Measurements from ENCODE around the gene GRIN1. TPM values are rescaled to one million over a fixed set of nuclear protein-coding genes. Genes with fewer than 3 reads are reported as not detected.

The GRIN1 gene
- total and polyA plus RNA-seq, 2 of the 8 experiments (the other 6 are each of a cell fraction or from before 2014, with no cell fraction given) = 0.48 to 2.1 TPM

DNA sequence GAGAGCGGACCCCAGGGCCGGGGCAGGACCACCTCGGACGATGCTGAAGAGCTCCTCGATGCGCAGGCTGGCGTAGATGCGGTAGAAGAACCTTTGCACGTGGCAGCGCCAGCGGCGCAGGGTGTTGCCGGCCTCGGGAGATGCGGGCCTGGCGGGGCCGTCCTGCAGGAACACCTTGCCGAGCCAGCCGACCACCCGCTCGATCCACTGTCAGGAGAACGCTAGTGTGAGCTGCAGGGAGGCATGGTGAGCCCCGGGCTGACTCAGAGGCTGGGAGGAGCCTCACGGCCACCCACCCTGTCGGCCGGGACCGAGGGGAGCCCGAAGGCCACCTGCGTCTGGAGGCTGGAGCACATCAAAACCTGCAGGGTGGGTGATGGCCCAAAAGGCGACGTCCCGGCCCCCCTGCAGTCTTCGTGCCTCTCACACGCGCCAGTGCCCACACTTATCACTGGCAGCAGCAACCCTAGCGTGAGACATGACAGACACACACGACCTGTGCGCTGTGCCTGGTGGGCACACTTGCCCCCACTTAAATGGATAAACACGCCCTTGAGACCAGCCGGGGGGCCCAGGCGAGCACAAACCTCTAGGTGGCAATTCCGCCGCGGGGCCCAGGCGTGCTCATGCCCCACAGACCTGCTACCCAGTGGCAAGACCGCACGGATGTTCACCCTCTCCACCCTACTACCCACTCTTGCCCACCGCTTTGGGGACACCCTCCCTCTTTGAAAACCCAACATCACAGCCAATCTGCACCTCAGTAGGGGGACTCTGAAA is 46.1 kb downstream of the GRIN1 start:
- Histone ChIP-seq H2AK5ac (ENCODE audit: low read depth, low read length) (no peak overlapping the region), H4K91ac (replicated peaks; ENCODE audit: insufficient read length, low read length) (no peak overlapping the region), H4K8ac (ENCODE audit: extremely low read depth, insufficient read depth, low read length) (peak overlapping the region; percentile 68; the same call in 1 of the 2 replicates), H3K18ac (ENCODE audit: extremely low read depth, low read length) (no peak overlapping the region), H3K27me3 (replicated peaks in 1 of 4; ENCODE audit: control insufficient read depth in 3 of 4, extremely low read depth in 1 of 4, insufficient read depth in 3 of 4, low read length in 3 of 4) (no peaks in the 10 kb centered on the region; a peak in 1 of 7 replicates), H2BK5ac (ENCODE audit: low read depth, low read length) (no peak overlapping the region), H3K23ac (ENCODE audit: insufficient read length) (no peak overlapping the region), H3K4me2 (ENCODE audit: insufficient read depth in 1 of 2, low read depth in 2 of 2, low read length in 2 of 2) (no peak overlapping the region), H4K5ac (ENCODE audit: insufficient read length, low read depth, low read length) (no peak overlapping the region), H3K79me2 (ENCODE audit: control insufficient read depth in 1 of 2, insufficient read depth in 2 of 2, low read length in 2 of 2) (peaks cover 0 to 29% of the 10 kb centered on the region in 2 experiments; a peak in 2 of 4 replicates), H3K79me1 (ENCODE audit: low read depth, low read length) (peaks cover 5% of the 10 kb centered on the region), H3K23me2 (ENCODE audit: low read depth, low read length) (peaks cover 8% of the 10 kb centered on the region; the same call in 1 of the 2 replicates), H3K9ac (replicated peaks in 1 of 4; ENCODE audit: extremely low read depth in 1 of 4, low read depth in 3 of 4, low read length in 3 of 4) (no peak overlapping the region), H3K4me1 (replicated peaks in 1 of 4; ENCODE audit: control insufficient read depth in 3 of 4, insufficient read depth in 4 of 4, low read length in 3 of 4) (peaks cover 0 to 17% (median 6%) of the 10 kb centered on the region in 4 experiments; a peak in 5 of 7 replicates), H3K9me3 (ENCODE audit: insufficient read depth in 2 of 2, low read depth in 1 of 2, low read length in 1 of 2) (no peaks in the 10 kb centered on the region), H3K56ac (replicated peaks; ENCODE audit: insufficient read length, low read depth, low read length) (no peak overlapping the region), H3K27ac (ENCODE audit: low read depth, low read length) (no peak overlapping the region), H3K36me3 (ENCODE audit: control insufficient read depth in 2 of 4, insufficient read depth in 4 of 4, low read length in 3 of 4) (peaks cover 3 to 37% (median 12%) of the 10 kb centered on the region in 4 experiments; a peak in 7 of 8 replicates), H2BK12ac (ENCODE audit: low read depth, low read length) (no peak overlapping the region), H2BK20ac (ENCODE audit: low read length) (no peak overlapping the region), H2AFZ (ENCODE audit: low read length) (no peak overlapping the region), H4K20me1 (replicated peaks in 1 of 2; ENCODE audit: control insufficient read depth in 1 of 2, insufficient read depth in 2 of 2, low read length in 2 of 2) (peaks cover 3 to 29% of the 10 kb centered on the region in 2 experiments), H3K14ac (ENCODE audit: insufficient read length) (no peak overlapping the region), H2BK15ac (ENCODE audit: low read length) (no peak overlapping the region), H2BK120ac (replicated peaks; ENCODE audit: low read depth, low read length) (no peak overlapping the region), H3K4ac (replicated peaks; ENCODE audit: insufficient read length, low read depth, low read length) (no peak overlapping the region), H3K4me3 (ENCODE audit: extremely low read depth in 1 of 4, insufficient read depth in 2 of 4, low read depth in 3 of 4, low read length in 4 of 4) (no peak overlapping the region)
- FAIRE-seq (no peak), DNase-seq (ENCODE audit: low read depth in 1 of 2, low spot score in 2 of 2) (no peak)
- CTCF ChIA-PET (ENCODE audit: partially characterized antibody) = interaction anchor here (5.4 kb wide), 1 partner anchor 9 kb away, joined by 47 read pairs; no protein-coding TSS in a partner anchor
- POLR2A ChIA-PET (ENCODE audit: partially characterized antibody) = interaction anchor here (0.6 to 1.5 kb wide), 3 partner anchors 9 to 225 kb away, joined by 3 to 4 read pairs (median 3); partner anchors contain the start of gene TPRN
- 96% methylated on average over 48 of the region's 48 CpGs; no CpG with 5 or more reads in 1 of the 2 experiments for WGBS, 2 experiments (ENCODE audit: extremely low coverage in 1 of 2, insufficient coverage in 1 of 2, insufficient read length in 1 of 2, insufficient replicate concordance in 2 of 2, low coverage in 1 of 2, low lambda C conversion rate in 2 of 2, missing lambda C conversion rate in 1 of 2)
- TF ChIP-seq PHF8 (conservative IDR thresholded peaks at IDR 0.05; ENCODE audit: low read depth, low read length) = no peak
- no peak for TF ChIP-seq KDM4A (IDR thresholded peaks at IDR 0.05; ENCODE audit: low read depth, low read length, severe bottlenecking)
- TF ChIP-seq CREB1 (IDR thresholded peaks at IDR 0.05) = no peak
- no peak for TF ChIP-seq MAX (IDR thresholded peaks at IDR 0.05)
- no peak for TF ChIP-seq POLR2AphosphoS5 (IDR thresholded peaks at IDR 0.05; ENCODE audit: low read depth, low read length)
- TF ChIP-seq FOSL1 (IDR thresholded peaks at IDR 0.05; ENCODE audit: insufficient read depth, low read depth, low read length) = no peak
- no peak for TF ChIP-seq EGR1 (IDR thresholded peaks at IDR 0.05; ENCODE audit: borderline replicate concordance, low read depth, low read length)
- TF ChIP-seq SIX5 (IDR thresholded peaks at IDR 0.05; ENCODE audit: low read depth, low read length) = no peak
- no peak for TF ChIP-seq NRF1 (IDR thresholded peaks at IDR 0.05; ENCODE audit: low read depth, low read length)
- TF ChIP-seq RXRA (IDR thresholded peaks at IDR 0.05; ENCODE audit: insufficient read depth, low read depth, low read length) = no peak

Data from H1 (cell line).